Lung (tissue), 12 donors: ENCODE measurements around the gene PXYLP1. TPM values are rescaled to one million over a fixed set of nuclear protein-coding genes. Genes with fewer than 3 reads are reported as not detected.

ENCODE experiments used
- ATAC-seq: fragments of 200-7000 bp; cut with Tn5 transposase; one replicate; pipeline ENCODE4 v1.9.1; 2020; ENCODE audit warnings: moderate number of reproducible peaks; ENCODE audit not compliant: insufficient read depth, low FRiP score
- DNase-seq, 3 donors: peaks; one replicate each; pipeline ENCODE4 v3.0.0-alpha.2; 2013 to 2017
- H3K27ac ChIP-seq, 2 donors: one replicate each; pipeline ENCODE4 v1.5.1; 2013; ENCODE audit warnings: mild to moderate bottlenecking in 2 of 2, moderate library complexity in 2 of 2, control low read depth in 1 of 2, inconsistent platforms in 1 of 2, low read depth in 1 of 2, low read length in 1 of 2
- H3K27me3 ChIP-seq, 3 donors: one replicate each; pipeline ENCODE4 v1.5.1; 2013; ENCODE audit warnings: low read length in 2 of 3; ENCODE audit not compliant: control insufficient read depth in 3 of 3, insufficient read depth in 3 of 3
- H3K36me3 ChIP-seq, 4 donors: one replicate each; pipeline ENCODE4 v1.5.1; 2013; ENCODE audit warnings: low read length in 4 of 4, mild to moderate bottlenecking in 1 of 4, moderate library complexity in 1 of 4; ENCODE audit not compliant: control insufficient read depth in 4 of 4, insufficient read depth in 4 of 4
- H3K4me1 ChIP-seq, 5 donors: one replicate each; pipeline ENCODE4 v1.5.1; 2013; ENCODE audit warnings: low read length in 5 of 5, mild to moderate bottlenecking in 2 of 5, moderate library complexity in 1 of 5; ENCODE audit not compliant: control insufficient read depth in 5 of 5, insufficient read depth in 5 of 5
- H3K4me3 ChIP-seq: one replicate; pipeline ENCODE4 v1.5.1; 2013; ENCODE audit warnings: mild to moderate bottlenecking, control low read depth, moderate library complexity
- H3K9ac ChIP-seq, 2 donors: one replicate each; pipeline ENCODE4 v1.5.1; 2013; ENCODE audit warnings: low read length in 2 of 2, control low read depth in 1 of 2; ENCODE audit not compliant: insufficient read depth in 1 of 2
- H3K9me3 ChIP-seq, 4 donors: one replicate each; pipeline ENCODE4 v1.5.1; 2013; ENCODE audit warnings: low read length in 3 of 4, mild to moderate bottlenecking in 1 of 4, moderate library complexity in 1 of 4; ENCODE audit not compliant: control insufficient read depth in 4 of 4, insufficient read depth in 3 of 4
- WGBS, 2 donors: extraction: QIAGEN DNeasy Blood & Tissue Kit; methylation state at CpG; one replicate each; pipeline ENCODE4 v1.1.7; 2013; 5-methylcytosine and 5-hydroxymethylcytosine counted together
- polyA plus RNA-seq, 2 donors: library from polyadenylated mRNA; stranded (reverse); fragments of 200-250 nt; gene quantifications; one replicate each; pipeline ENCODE4 v1.2.1, GENCODE V29; 2013
- total RNA-seq, 2 donors: library from RNA; depleted of rRNA in 1 of 2; stranded (reverse); fragments of >200 nt in 1 of 2; gene quantifications; one replicate each; pipeline ENCODE4 v1.2.1, GENCODE V29; 2014 to 2021
- TF ChIP-seq, protein P1 (sequence below): IDR thresholded peaks from 2 replicates; pipeline ENCODE4 v1.5.1; 2012; ENCODE audit warnings: mild to moderate bottlenecking; ENCODE audit errors: control extremely low read depth, extremely low read depth
- donor health status: control.
- donor health status: control.
- donor health status: Bipolar disorder and iron deficiency.
- donor health status: healthy.
- donor health status: DM: yes; HTN: yes; CAD: no.

The PXYLP1 gene
- total and polyA plus RNA-seq, 4 donors, result 6.3 to 17.8 (median 7.4) TPM

DNA sequence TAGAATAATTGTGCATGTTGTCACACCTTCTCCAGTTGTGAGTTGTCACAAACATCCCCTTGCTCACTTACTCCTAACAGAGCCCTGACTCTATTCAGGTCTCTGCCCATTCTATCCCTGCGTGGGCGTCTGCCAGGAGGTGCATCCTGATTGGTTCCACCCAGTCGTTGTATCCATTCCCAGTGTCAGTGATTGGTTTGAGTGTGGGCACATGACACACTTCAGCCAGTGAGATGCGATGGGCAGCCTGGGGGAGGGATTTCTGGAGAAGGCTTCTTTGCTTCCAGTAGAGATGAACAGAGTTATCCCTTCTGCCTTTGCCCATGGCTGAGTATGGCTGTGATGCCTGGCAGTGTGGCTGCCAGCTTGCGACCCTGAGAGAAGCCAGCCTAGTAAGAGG, 18.7 kb downstream of the PXYLP1 start:
- DNase-seq, result no peak
- Histone ChIP-seq H3K27me3 (no peaks in the 10 kb centered on the region), H3K9me3 (no peaks in the 10 kb centered on the region), H3K4me3 (no peak overlapping the region), H3K36me3 (no peaks in the 10 kb centered on the region), H3K4me1 (peaks cover 0 to 7% (median 0%) of the 10 kb centered on the region in 5 donors), H3K27ac (no peak overlapping the region), H3K9ac (no peak overlapping the region)
- 94% methylated on average over 5 of the region's 5 CpGs for WGBS, 2 donors
- no peak for ATAC-seq
- TF ChIP-seq, protein P1, sequence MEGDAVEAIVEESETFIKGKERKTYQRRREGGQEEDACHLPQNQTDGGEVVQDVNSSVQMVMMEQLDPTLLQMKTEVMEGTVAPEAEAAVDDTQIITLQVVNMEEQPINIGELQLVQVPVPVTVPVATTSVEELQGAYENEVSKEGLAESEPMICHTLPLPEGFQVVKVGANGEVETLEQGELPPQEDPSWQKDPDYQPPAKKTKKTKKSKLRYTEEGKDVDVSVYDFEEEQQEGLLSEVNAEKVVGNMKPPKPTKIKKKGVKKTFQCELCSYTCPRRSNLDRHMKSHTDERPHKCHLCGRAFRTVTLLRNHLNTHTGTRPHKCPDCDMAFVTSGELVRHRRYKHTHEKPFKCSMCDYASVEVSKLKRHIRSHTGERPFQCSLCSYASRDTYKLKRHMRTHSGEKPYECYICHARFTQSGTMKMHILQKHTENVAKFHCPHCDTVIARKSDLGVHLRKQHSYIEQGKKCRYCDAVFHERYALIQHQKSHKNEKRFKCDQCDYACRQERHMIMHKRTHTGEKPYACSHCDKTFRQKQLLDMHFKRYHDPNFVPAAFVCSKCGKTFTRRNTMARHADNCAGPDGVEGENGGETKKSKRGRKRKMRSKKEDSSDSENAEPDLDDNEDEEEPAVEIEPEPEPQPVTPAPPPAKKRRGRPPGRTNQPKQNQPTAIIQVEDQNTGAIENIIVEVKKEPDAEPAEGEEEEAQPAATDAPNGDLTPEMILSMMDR, result no peak

- 94 to 96% methylated on average over 4 of the region's 4 CpGs for WGBS, 2 donors
- H3K9me3 ChIP-seq, result no peaks in the 10 kb centered on the region
- H3K27me3 ChIP-seq, result no peaks in the 10 kb centered on the region
- H3K9ac ChIP-seq, result no peak overlapping the region
- peaks cover 0 to 7% (median 2%) of the 10 kb centered on the region in 5 donors for H3K4me1 ChIP-seq
- no peaks in the 10 kb centered on the region for H3K36me3 ChIP-seq
- ATAC-seq (no peak), DNase-seq (no peak)
- H3K4me3 ChIP-seq, result no peak overlapping the region
- no peak overlapping the region for H3K27ac ChIP-seq
- TF ChIP-seq, protein P1, result no peak
Observed at GRCh38 chr3:141250828-141251227, 19.2 kb downstream of the PXYLP1 start.

DNA sequence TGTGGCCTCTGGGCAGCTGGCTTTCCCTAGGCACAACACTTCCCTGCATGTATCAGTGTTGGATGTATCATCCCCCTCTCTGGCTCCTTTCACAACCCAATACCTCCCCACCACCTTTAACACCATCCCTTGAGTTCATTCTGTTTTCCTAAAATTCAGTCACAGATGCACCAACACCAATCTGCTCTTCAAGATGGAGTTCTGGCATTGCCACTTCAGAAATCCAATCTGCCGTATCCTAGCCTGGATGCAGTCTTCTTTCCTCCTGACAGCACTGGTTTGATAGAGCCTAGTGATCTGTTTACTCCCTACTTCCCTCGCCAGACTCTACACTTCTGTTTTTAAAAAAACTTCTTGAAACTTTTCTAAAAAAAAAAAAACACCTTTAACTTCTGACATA, 21.7 kb downstream of the PXYLP1 start:
- ATAC-seq (no peak), DNase-seq (no peak)
- Histone ChIP-seq H3K9ac (no peak overlapping the region), H3K9me3 (no peaks in the 10 kb centered on the region), H3K27me3 (no peaks in the 10 kb centered on the region), H3K4me3 (no peak overlapping the region), H3K27ac (no peak overlapping the region), H3K4me1 (peaks cover 0 to 4% (median 0%) of the 10 kb centered on the region in 5 donors), H3K36me3 (no peaks in the 10 kb centered on the region)
- TF ChIP-seq, protein P1, result no peak
- WGBS, 2 donors, result 86 to 89% methylated on average over 2 of the region's 2 CpGs

GRCh38 chr3:141253811-141254210, 22.2 kb downstream of the PXYLP1 start:
- no peak for ATAC-seq
- TF ChIP-seq, protein P1, result no peak

More at GRCh38 chr3:141253811-141254210, 22.2 kb downstream of the PXYLP1 start:
- Histone ChIP-seq H3K9me3 (no peaks in the 10 kb centered on the region), H3K36me3 (no peaks in the 10 kb centered on the region), H3K27me3 (no peaks in the 10 kb centered on the region), H3K9ac (no peak overlapping the region), H3K4me3 (no peak overlapping the region), H3K4me1 (peaks cover 0 to 4% (median 0%) of the 10 kb centered on the region in 5 donors), H3K27ac (no peak overlapping the region)
- DNase-seq, result no peak
- WGBS, 2 donors, result 97 to 99% methylated on average over 11 of the region's 11 CpGs
